NB4 (cell line): ENCODE data around the gene TOB1.

Source experiments
- DNase-seq: peaks from one replicate; pipeline ENCODE4 v3.0.0; 2010; ENCODE audit warnings: low read depth
- H3K4me3 ChIP-seq: one replicate; pipeline ENCODE4 v1.5.1; 2011; ENCODE audit warnings: mild to moderate bottlenecking, low read depth, low read length, moderate library complexity
- CTCF ChIP-seq: IDR thresholded peaks from one replicate; pipeline ENCODE4 v1.5.1; 2012; ENCODE audit warnings: low read depth, low read length
- MAX ChIP-seq: IDR thresholded peaks from 2 replicates; pipeline ENCODE4 v1.6.1; 2011; ENCODE audit warnings: low read depth, low read length
- MYC ChIP-seq: IDR thresholded peaks from 2 replicates; pipeline ENCODE4 v1.6.1; 2011; ENCODE audit warnings: low read depth, low read length
- POLR2A ChIP-seq: IDR thresholded peaks from 2 replicates; pipeline ENCODE4 v1.6.1; 2011; ENCODE audit warnings: mild to moderate bottlenecking; ENCODE audit not compliant: insufficient read length; ENCODE audit errors: extremely low read depth

The TOB1 gene

GRCh38 chr17:50891577-50891989 lies 25.4 kb upstream of the TOB1 start:
- no peak for DNase-seq
- no peak overlapping the region for H3K4me3 ChIP-seq
- TF ChIP-seq MYC (no peak), MAX (no peak), POLR2A (no peak), CTCF (no peak)

- DNase-seq: no peak
- no peak for TF ChIP-seq MYC
- no peak for TF ChIP-seq CTCF
- TF ChIP-seq POLR2A: no peak
- no peak for TF ChIP-seq MAX
- H3K4me3 ChIP-seq: no peak overlapping the region
Measured at GRCh38 chr17:50890675-50891516, 24.7 kb upstream of the TOB1 start.

GRCh38 chr17:50889528-50890118 lies 23.5 kb upstream of the TOB1 start:
- DNase-seq: no peak
- TF ChIP-seq MAX (no peak), POLR2A (no peak), MYC (no peak), CTCF (no peak)
- H3K4me3 ChIP-seq: no peak overlapping the region

- no peak for DNase-seq
- TF ChIP-seq MAX (no peak), MYC (no peak), POLR2A (no peak), CTCF (no peak)
Measured at GRCh38 chr17:50887705-50888245, 21.6 kb upstream of the TOB1 start.

GRCh38 chr17:50884439-50885311 lies 18.5 kb upstream of the TOB1 start:
- no peak overlapping the region for H3K4me3 ChIP-seq
- peak; percentile 20 for DNase-seq
- TF ChIP-seq CTCF: no peak
- TF ChIP-seq MYC: no peak
- TF ChIP-seq MAX: no peak
- TF ChIP-seq POLR2A: no peak

More at GRCh38 chr17:50887705-50888245, 21.6 kb upstream of the TOB1 start:
- H3K4me3 ChIP-seq: no peak overlapping the region
